DOHH2 (cell line): ENCODE data around the gene PIP5K1A.

ENCODE experiments used
- CTCF ChIP-seq: fragments of 200-600 bp; sonication (generic); IDR thresholded peaks from one replicate; pipeline ENCODE4 v1.5.1; 2014; ENCODE audit warnings: antibody characterized with exemption, mild to moderate bottlenecking, low read depth, low read length; ENCODE audit not compliant: poor library complexity, severe bottlenecking
- EZH2phosphoT487 ChIP-seq: fragments of 200-600 bp; sonication (generic); IDR thresholded peaks from 2 replicates; pipeline ENCODE4 v1.6.1; 2017; ENCODE audit warnings: borderline replicate concordance, mild to moderate bottlenecking, antibody characterized with exemption, low read length, moderate library complexity, mixed read lengths

- TF ChIP-seq CTCF (no peak), EZH2phosphoT487 (no peak)
Observed at GRCh38 chr1:151289991-151290708, 91.8 kb downstream of the PIP5K1A start.
